ENCODE data around the gene TGFBR1.

DNA sequence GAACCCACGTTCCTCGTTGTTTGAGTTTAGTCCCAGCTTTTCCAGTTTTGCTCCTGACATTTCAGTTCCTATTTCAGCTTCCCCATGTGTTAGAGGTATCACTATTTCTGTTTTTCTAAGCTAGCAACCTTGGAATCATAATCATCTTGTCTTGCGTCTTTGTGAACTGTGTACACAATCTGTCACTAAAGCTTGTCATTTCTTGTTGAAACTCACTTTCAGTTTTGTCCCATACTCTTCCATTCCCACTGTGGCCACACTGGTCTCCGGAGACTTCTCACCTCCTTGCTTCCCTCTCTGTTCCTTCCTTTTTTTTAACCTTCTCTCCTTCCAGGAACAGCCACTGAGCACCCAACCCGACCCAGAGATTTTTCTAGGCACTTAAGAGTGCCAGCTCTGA, 36.9 kb downstream of the TGFBR1 start:
- TF ChIP-seq, protein P1, sequence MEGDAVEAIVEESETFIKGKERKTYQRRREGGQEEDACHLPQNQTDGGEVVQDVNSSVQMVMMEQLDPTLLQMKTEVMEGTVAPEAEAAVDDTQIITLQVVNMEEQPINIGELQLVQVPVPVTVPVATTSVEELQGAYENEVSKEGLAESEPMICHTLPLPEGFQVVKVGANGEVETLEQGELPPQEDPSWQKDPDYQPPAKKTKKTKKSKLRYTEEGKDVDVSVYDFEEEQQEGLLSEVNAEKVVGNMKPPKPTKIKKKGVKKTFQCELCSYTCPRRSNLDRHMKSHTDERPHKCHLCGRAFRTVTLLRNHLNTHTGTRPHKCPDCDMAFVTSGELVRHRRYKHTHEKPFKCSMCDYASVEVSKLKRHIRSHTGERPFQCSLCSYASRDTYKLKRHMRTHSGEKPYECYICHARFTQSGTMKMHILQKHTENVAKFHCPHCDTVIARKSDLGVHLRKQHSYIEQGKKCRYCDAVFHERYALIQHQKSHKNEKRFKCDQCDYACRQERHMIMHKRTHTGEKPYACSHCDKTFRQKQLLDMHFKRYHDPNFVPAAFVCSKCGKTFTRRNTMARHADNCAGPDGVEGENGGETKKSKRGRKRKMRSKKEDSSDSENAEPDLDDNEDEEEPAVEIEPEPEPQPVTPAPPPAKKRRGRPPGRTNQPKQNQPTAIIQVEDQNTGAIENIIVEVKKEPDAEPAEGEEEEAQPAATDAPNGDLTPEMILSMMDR (IDR thresholded peaks at IDR 0.05; ENCODE audit: insufficient read depth, low read length, poor library complexity, severe bottlenecking): no peak
- TF ChIP-seq EZH2phosphoT487 (conservative IDR thresholded peaks at IDR 0.05; ENCODE audit: low read length): no peak

Measured in SU-DHL-6 (cell line).